ENCODE measurements around the gene FGFRL1.
"Not testable (repeated sequence)": the region's sequence is repeated elsewhere in the genome, so short reads cannot be mapped to it uniquely, and the experiment has no call there.

FGFRL1 gene

GRCh38 chr4:974668-975067, 36.8 kb upstream of the FGFRL1 start:
- no peak overlapping the region for H3K27ac ChIP-seq (replicated peaks)
- no peak overlapping the region for H3K4me3 ChIP-seq (replicated peaks; ENCODE audit: insufficient read depth, low read length)
- TF ChIP-seq SPI1 (IDR thresholded peaks at IDR 0.05; ENCODE audit: borderline replicate concordance, low read depth) (no peak), CTCF (IDR thresholded peaks at IDR 0.05; ENCODE audit: insufficient read depth, low read length) (no peak), GABPA (IDR thresholded peaks at IDR 0.05; ENCODE audit: low read depth) (no peak), POLR2AphosphoS5 (IDR thresholded peaks at IDR 0.05; ENCODE audit: low read depth) (no peak), REST (IDR thresholded peaks at IDR 0.05; ENCODE audit: insufficient replicate concordance, low read depth) (no peak)
- DNase-seq (ENCODE audit: low read depth in 1 of 2, low spot score in 1 of 2), result no peak
- H3K27me3 ChIP-seq (ENCODE audit: insufficient read depth, poor library complexity, severe bottlenecking), result no peaks in the 10 kb centered on the region

- not testable (repeated sequence) for H3K27ac ChIP-seq (replicated peaks); H3K4me3 ChIP-seq (replicated peaks; ENCODE audit: insufficient read depth, low read length); DNase-seq (ENCODE audit: low read depth in 1 of 2, low spot score in 1 of 2); H3K27me3 ChIP-seq (ENCODE audit: insufficient read depth, poor library complexity, severe bottlenecking)
Measured at GRCh38 chr4:976016-976415, 35.4 kb upstream of the FGFRL1 start.

GRCh38 chr4:978957-979701, 32.3 kb upstream of the FGFRL1 start:
- peak overlapping the region; percentile 42 for H3K27ac ChIP-seq (replicated peaks)
- no peaks in the 10 kb centered on the region for H3K27me3 ChIP-seq (ENCODE audit: insufficient read depth, poor library complexity, severe bottlenecking)
- DNase-seq (ENCODE audit: low read depth in 1 of 2, low spot score in 1 of 2), result peak; percentile 87 to 91
- TF ChIP-seq CTCF (IDR thresholded peaks at IDR 0.05; ENCODE audit: insufficient read depth, low read length) (no peak), POLR2AphosphoS5 (IDR thresholded peaks at IDR 0.05; ENCODE audit: low read depth) (no peak), GABPA (IDR thresholded peaks at IDR 0.05; ENCODE audit: low read depth) (no peak), SPI1 (IDR thresholded peaks at IDR 0.05; ENCODE audit: borderline replicate concordance, low read depth) (peak; percentile 83)
- H3K4me3 ChIP-seq (replicated peaks; ENCODE audit: insufficient read depth, low read length), result peak overlapping the region; percentile 2; the same call in 1 of the 2 replicates

- Histone ChIP-seq H3K27ac (replicated peaks) (no peak overlapping the region), H3K4me3 (replicated peaks; ENCODE audit: insufficient read depth, low read length) (no peak overlapping the region), H3K27me3 (ENCODE audit: insufficient read depth, poor library complexity, severe bottlenecking) (no peaks in the 10 kb centered on the region)
- no peak for DNase-seq (ENCODE audit: low read depth in 1 of 2, low spot score in 1 of 2)
- TF ChIP-seq REST (IDR thresholded peaks at IDR 0.05; ENCODE audit: insufficient replicate concordance, low read depth) (no peak), SPI1 (IDR thresholded peaks at IDR 0.05; ENCODE audit: borderline replicate concordance, low read depth) (no peak), POLR2AphosphoS5 (IDR thresholded peaks at IDR 0.05; ENCODE audit: low read depth) (no peak), CTCF (IDR thresholded peaks at IDR 0.05; ENCODE audit: insufficient read depth, low read length) (no peak), GABPA (IDR thresholded peaks at IDR 0.05; ENCODE audit: low read depth) (no peak)
Measured at GRCh38 chr4:982291-982690, 29.1 kb upstream of the FGFRL1 start.
